Measurements from ENCODE around the gene EPO. TPM values are rescaled to one million over a fixed set of nuclear protein-coding genes. Genes with fewer than 3 reads are reported as not detected.

The EPO gene
- total RNA-seq, 1 donor from 2014 or later: not detected

DNA sequence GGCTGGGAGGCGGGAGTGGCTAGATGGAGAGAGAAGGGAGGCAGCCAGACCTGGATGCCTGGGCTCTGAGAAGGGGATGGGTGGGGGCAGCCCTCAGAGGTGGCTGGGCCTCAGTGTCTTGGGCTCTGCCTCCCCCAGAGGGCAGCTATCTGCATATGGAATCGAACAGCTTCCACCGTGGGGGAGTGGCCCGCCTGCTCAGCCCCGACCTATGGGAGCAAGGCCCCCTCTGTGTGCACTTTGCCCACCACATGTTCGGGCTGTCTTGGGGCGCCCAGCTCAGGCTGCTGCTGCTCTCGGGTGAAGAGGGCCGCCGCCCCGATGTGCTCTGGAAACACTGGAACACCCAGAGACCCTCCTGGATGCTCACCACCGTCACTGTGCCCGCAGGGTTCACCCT, 16.4 kb downstream of the EPO start:
- Mint-ChIP-seq H3K36me3 (ENCODE audit: low read depth) (no peaks in the 10 kb centered on the region), H3K4me1 (ENCODE audit: low read depth) (peaks cover 5% of the 10 kb centered on the region), H3K27me3 (ENCODE audit: low read depth) (peaks cover 14% of the 10 kb centered on the region), H3K27ac (ENCODE audit: unreplicated experiment) (no peak overlapping the region), H3K4me3 (ENCODE audit: unreplicated experiment) (no peak overlapping the region), H3K9me3 (ENCODE audit: low read depth) (no peaks in the 10 kb centered on the region)
- no peak for DNase-seq (ENCODE audit: low spot score)
- TF ChIP-seq, protein P1, sequence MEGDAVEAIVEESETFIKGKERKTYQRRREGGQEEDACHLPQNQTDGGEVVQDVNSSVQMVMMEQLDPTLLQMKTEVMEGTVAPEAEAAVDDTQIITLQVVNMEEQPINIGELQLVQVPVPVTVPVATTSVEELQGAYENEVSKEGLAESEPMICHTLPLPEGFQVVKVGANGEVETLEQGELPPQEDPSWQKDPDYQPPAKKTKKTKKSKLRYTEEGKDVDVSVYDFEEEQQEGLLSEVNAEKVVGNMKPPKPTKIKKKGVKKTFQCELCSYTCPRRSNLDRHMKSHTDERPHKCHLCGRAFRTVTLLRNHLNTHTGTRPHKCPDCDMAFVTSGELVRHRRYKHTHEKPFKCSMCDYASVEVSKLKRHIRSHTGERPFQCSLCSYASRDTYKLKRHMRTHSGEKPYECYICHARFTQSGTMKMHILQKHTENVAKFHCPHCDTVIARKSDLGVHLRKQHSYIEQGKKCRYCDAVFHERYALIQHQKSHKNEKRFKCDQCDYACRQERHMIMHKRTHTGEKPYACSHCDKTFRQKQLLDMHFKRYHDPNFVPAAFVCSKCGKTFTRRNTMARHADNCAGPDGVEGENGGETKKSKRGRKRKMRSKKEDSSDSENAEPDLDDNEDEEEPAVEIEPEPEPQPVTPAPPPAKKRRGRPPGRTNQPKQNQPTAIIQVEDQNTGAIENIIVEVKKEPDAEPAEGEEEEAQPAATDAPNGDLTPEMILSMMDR (IDR thresholded peaks at IDR 0.05): no peak

DNA sequence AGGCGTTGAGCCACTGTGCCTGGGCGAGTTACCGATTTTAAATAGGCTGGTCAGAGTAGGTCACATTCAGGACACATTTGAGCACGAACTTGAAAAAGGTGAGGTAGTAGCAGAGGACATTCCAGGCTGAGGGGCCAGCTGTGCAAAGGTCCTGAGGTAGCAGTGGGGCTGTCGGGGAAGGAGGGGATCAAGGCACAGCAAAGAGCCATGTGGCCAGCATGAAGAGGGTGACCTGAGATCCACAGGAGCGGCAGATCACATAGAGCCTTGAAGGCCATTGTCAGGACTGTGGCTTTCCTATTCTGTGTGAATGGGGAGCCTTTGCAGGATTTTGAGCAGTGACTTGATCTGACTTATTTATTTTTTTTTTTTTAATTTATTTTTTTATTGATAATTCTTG, 19.7 kb downstream of the EPO start:
- Mint-ChIP-seq H3K27ac (ENCODE audit: unreplicated experiment) (no peak overlapping the region), H3K36me3 (ENCODE audit: low read depth) (no peaks in the 10 kb centered on the region), H3K27me3 (ENCODE audit: low read depth) (peaks cover 8% of the 10 kb centered on the region), H3K4me3 (ENCODE audit: unreplicated experiment) (no peak overlapping the region), H3K9me3 (ENCODE audit: low read depth) (no peaks in the 10 kb centered on the region), H3K4me1 (ENCODE audit: low read depth) (no peaks in the 10 kb centered on the region)
- TF ChIP-seq, protein P1 (IDR thresholded peaks at IDR 0.05): no peak
- no peak for DNase-seq (ENCODE audit: low spot score)

DNA sequence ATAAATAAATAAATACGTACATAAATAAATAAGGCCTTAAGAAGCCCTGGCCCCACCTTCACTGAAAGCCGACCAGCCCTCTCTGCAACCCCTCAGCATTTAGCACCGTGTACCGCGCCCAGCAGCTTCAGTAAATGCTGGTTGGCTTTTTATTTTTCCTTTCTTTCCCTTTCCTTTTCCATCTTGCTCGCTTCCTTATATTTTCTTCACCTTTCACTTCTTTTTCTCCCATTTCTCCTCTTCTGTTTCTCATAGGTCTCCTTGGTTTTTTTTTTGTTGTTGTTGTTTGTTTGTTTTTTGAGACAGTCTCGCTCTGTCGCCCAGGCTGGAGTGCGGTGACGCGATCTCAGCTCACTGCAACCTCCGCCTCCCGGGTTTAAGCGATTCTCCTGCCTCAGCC, 24.3 kb downstream of the EPO start:
- Mint-ChIP-seq H3K27me3 (ENCODE audit: low read depth) (peaks cover 11% of the 10 kb centered on the region), H3K9me3 (ENCODE audit: low read depth) (no peaks in the 10 kb centered on the region), H3K4me1 (ENCODE audit: low read depth) (no peaks in the 10 kb centered on the region), H3K36me3 (ENCODE audit: low read depth) (no peaks in the 10 kb centered on the region), H3K4me3 (ENCODE audit: unreplicated experiment) (no peak overlapping the region), H3K27ac (ENCODE audit: unreplicated experiment) (no peak overlapping the region)
- DNase-seq (ENCODE audit: low spot score): no peak
- TF ChIP-seq, protein P1 (IDR thresholded peaks at IDR 0.05): no peak

DNA sequence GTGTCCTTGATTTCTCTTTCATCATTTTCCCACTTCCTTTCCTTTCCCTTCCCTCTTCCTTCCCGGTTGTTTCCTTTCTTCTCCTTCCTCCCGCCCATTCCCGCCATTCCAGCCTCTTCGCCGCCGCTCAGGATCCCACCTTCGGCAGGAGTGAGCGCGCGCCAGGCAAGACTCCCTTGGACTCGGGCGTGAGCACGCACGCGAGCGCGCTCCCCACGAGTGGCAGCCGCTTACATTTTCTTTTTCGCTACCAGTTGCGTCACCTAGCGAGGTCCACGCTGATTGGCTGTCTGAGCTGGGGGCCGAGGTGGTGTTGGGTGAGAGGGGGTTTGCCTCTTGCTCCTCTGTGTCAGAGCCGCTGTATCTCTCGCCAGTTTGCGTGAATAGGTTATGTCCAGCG, 24.9 kb downstream of the EPO start:
- no peak for DNase-seq (ENCODE audit: low spot score)
- TF ChIP-seq, protein P1 (IDR thresholded peaks at IDR 0.05): no peak
- Mint-ChIP-seq H3K9me3 (ENCODE audit: low read depth) (no peaks in the 10 kb centered on the region), H3K27ac (ENCODE audit: unreplicated experiment) (no peak overlapping the region), H3K4me1 (ENCODE audit: low read depth) (no peaks in the 10 kb centered on the region), H3K27me3 (ENCODE audit: low read depth) (peaks cover 8% of the 10 kb centered on the region), H3K4me3 (ENCODE audit: unreplicated experiment) (no peak overlapping the region), H3K36me3 (ENCODE audit: low read depth) (no peaks in the 10 kb centered on the region)

DNA sequence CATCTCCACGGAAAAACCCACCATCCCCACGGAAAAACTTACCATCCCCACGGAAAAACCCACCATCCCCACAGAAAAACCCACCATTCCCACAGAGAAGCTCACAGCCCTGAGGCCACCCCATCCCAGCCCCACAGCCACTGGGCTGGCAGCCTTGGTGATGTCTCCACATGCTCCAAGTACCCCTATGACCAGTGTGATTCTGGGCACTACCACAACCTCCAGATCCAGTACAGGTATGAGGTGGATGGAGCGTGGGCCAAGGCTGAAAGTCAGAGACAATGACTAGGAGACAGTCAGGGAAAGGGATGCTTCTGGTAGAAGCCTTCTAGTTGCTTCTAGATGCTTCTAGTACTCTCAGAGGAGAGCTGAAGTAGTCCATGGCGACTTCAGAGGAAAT, 32.7 kb downstream of the EPO start:
- peaks cover 30% of the 10 kb centered on the region for H3K27me3 Mint-ChIP-seq (ENCODE audit: low read depth)
- H3K27ac Mint-ChIP-seq (ENCODE audit: unreplicated experiment): no peak overlapping the region
- TF ChIP-seq, protein P1 (IDR thresholded peaks at IDR 0.05): no peak
- peaks cover 2% of the 10 kb centered on the region for H3K36me3 Mint-ChIP-seq (ENCODE audit: low read depth)
- no peaks in the 10 kb centered on the region for H3K4me1 Mint-ChIP-seq (ENCODE audit: low read depth)
- no peak overlapping the region for H3K4me3 Mint-ChIP-seq (ENCODE audit: unreplicated experiment)
- no peak for DNase-seq (ENCODE audit: low spot score)
- H3K9me3 Mint-ChIP-seq (ENCODE audit: low read depth): no peaks in the 10 kb centered on the region

Data from chondrocyte (in vitro differentiated cells).